Measurements from ENCODE around the gene RABGGTA.

Gene RABGGTA

GRCh38 chr14:24296341-24297157 lies 25.2 kb upstream of the RABGGTA start:
- TF ChIP-seq, protein P1, sequence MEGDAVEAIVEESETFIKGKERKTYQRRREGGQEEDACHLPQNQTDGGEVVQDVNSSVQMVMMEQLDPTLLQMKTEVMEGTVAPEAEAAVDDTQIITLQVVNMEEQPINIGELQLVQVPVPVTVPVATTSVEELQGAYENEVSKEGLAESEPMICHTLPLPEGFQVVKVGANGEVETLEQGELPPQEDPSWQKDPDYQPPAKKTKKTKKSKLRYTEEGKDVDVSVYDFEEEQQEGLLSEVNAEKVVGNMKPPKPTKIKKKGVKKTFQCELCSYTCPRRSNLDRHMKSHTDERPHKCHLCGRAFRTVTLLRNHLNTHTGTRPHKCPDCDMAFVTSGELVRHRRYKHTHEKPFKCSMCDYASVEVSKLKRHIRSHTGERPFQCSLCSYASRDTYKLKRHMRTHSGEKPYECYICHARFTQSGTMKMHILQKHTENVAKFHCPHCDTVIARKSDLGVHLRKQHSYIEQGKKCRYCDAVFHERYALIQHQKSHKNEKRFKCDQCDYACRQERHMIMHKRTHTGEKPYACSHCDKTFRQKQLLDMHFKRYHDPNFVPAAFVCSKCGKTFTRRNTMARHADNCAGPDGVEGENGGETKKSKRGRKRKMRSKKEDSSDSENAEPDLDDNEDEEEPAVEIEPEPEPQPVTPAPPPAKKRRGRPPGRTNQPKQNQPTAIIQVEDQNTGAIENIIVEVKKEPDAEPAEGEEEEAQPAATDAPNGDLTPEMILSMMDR (IDR thresholded peaks at IDR 0.05; ENCODE audit: insufficient read depth, low read length, poor library complexity, severe bottlenecking), result peak; percentile 77
- Histone ChIP-seq H3K36me3 (ENCODE audit: control insufficient read depth, insufficient read depth, low read length) (peaks cover 14% of the 10 kb centered on the region), H3K4me3 (replicated peaks; ENCODE audit: low read depth, low read length) (no peak overlapping the region), H3K27me3 (replicated peaks; ENCODE audit: control insufficient read depth, insufficient read depth, low read length) (no peaks in the 10 kb centered on the region)
- peak; percentile 58 for DNase-seq (ENCODE audit: extremely low read depth, insufficient read length)

DNA sequence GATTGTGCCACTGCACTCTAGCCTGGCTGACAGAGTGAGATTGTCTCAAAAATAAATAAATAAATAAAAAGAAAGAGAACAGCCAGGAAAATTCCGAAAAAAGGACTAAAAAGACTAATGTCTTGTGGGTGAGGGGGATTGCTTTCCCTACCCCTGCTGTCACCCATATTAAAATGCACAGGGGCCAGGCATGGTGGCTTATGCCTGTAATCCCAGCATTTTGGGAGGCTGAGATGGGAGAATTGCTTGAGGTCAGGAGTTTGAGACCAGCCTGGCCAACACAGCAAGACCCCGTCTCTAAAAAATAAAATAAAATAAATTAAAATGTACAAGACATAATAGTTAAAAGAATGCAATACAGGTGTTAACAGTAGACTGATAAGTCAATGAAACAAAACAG lies 22.1 kb upstream of the RABGGTA start:
- no peak for DNase-seq (ENCODE audit: extremely low read depth, insufficient read length)
- TF ChIP-seq, protein P1 (IDR thresholded peaks at IDR 0.05; ENCODE audit: insufficient read depth, low read length, poor library complexity, severe bottlenecking), result no peak
- Histone ChIP-seq H3K27me3 (replicated peaks; ENCODE audit: control insufficient read depth, insufficient read depth, low read length) (no peaks in the 10 kb centered on the region), H3K36me3 (ENCODE audit: control insufficient read depth, insufficient read depth, low read length) (peaks cover 24% of the 10 kb centered on the region), H3K4me3 (replicated peaks; ENCODE audit: low read depth, low read length) (no peak overlapping the region)

GRCh38 chr14:24292118-24292807 lies 20.9 kb upstream of the RABGGTA start:
- Histone ChIP-seq H3K4me3 (replicated peaks; ENCODE audit: low read depth, low read length) (no peak overlapping the region), H3K36me3 (ENCODE audit: control insufficient read depth, insufficient read depth, low read length) (peaks cover 24% of the 10 kb centered on the region), H3K27me3 (replicated peaks; ENCODE audit: control insufficient read depth, insufficient read depth, low read length) (no peaks in the 10 kb centered on the region)
- TF ChIP-seq, protein P1 (IDR thresholded peaks at IDR 0.05; ENCODE audit: insufficient read depth, low read length, poor library complexity, severe bottlenecking), result no peak
- no peak for DNase-seq (ENCODE audit: extremely low read depth, insufficient read length)

DNA sequence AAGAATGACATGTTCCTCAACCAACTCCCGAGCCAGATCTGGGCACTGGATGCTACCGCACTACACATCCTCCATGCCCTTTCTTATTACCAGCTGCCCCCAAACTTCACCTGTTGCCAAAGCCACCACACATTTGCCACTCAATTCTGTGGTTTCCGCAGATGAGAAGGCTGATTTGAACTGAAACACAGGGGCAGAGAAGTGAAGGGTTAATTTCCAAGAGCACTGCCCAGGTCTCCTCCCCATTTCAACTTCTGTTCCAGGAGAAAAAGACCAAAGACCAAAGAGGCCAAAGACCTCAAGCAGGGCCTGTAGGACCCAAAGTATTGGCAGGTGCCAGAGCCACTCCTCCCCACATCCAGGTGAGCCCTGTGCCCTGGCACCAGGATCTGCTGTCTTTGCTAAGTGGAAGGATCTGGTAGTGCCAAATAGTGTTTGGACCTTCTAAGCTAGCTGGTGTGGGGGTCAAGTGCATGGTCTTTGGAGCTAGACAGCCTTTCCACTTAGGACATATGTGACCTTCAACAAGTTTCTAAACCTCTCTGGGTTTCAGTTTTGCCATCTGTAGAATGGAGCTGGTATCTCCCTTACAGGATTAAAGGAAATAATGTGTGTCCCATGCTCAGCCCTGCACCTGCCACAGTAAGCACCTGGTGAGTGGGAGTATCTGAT lies 20.2 kb upstream of the RABGGTA start:
- Histone ChIP-seq H3K4me3 (replicated peaks; ENCODE audit: low read depth, low read length) (no peak overlapping the region), H3K36me3 (ENCODE audit: control insufficient read depth, insufficient read depth, low read length) (peaks cover 24% of the 10 kb centered on the region), H3K27me3 (replicated peaks; ENCODE audit: control insufficient read depth, insufficient read depth, low read length) (no peaks in the 10 kb centered on the region)
- no peak for DNase-seq (ENCODE audit: extremely low read depth, insufficient read length)
- TF ChIP-seq, protein P1 (IDR thresholded peaks at IDR 0.05; ENCODE audit: insufficient read depth, low read length, poor library complexity, severe bottlenecking), result no peak

- Histone ChIP-seq H3K4me3 (replicated peaks; ENCODE audit: low read depth, low read length) (no peak overlapping the region), H3K27me3 (replicated peaks; ENCODE audit: control insufficient read depth, insufficient read depth, low read length) (no peaks in the 10 kb centered on the region), H3K36me3 (ENCODE audit: control insufficient read depth, insufficient read depth, low read length) (peaks cover 22% of the 10 kb centered on the region)
- TF ChIP-seq, protein P1 (IDR thresholded peaks at IDR 0.05; ENCODE audit: insufficient read depth, low read length, poor library complexity, severe bottlenecking), result no peak
- no peak for DNase-seq (ENCODE audit: extremely low read depth, insufficient read length)
These were observed 19.3 kb upstream of the RABGGTA start for GRCh38 chr14:24290746-24291145.

All from GM06990 (cell line).